GM18909 (cell line): Measurements from ENCODE around the gene SLC25A12.
"Not testable (repeated sequence)": the region's sequence is repeated elsewhere in the genome, so short reads cannot be mapped to it uniquely, and the experiment has no call there.

Source experiments
- ATAC-seq: cut with Tn5 transposase; IDR thresholded peaks from one replicate; pipeline ENCODE4 v1.9.1; 2021; ENCODE audit warnings: mild to moderate bottlenecking; ENCODE audit not compliant: unreplicated experiment, poor library complexity

SLC25A12 gene

GRCh38 chr2:171834286-171834685 lies 59.8 kb downstream of the SLC25A12 start:
- ATAC-seq: no peak

DNA sequence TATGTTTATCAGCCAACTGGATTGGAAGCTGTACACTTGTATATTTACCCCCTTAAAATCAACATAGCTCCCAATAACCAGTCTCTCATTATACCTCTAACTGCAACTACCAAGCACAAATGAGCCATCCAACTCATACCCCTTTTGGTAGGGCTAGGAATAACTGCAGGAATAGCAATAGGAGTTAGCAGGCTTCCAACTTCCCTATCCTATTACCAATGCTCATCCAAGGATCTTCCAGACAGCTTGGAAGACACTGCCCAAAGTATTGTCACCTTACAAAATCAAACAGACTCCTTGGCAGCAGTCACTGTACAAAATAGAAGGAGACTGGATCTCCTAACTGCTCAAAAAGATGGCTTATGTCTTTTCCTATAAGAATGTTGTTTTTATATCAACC lies 61.6 kb downstream of the SLC25A12 start:
- ATAC-seq: no peak

DNA sequence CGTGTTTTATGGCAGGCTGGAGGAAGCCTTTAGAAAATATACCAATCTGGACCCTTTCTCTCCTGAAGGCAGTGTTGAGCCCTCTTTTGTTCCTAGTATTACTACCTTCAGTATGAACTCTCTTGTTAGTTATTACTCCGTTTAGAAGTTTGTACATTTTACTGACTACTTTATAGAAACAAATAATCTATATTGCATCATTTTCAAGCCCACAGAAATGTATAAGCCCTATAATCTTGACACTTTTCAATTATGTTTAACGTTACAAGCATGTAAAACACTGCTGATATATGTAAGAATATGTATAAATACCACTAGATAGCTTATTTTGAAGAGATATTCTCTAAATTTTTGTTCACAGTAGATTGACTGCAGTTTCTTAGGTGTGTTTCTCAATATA lies 64.0 kb downstream of the SLC25A12 start:
- no peak for ATAC-seq

- no peak for ATAC-seq
Measured at GRCh38 chr2:171824086-171824485, 70.0 kb downstream of the SLC25A12 start.

DNA sequence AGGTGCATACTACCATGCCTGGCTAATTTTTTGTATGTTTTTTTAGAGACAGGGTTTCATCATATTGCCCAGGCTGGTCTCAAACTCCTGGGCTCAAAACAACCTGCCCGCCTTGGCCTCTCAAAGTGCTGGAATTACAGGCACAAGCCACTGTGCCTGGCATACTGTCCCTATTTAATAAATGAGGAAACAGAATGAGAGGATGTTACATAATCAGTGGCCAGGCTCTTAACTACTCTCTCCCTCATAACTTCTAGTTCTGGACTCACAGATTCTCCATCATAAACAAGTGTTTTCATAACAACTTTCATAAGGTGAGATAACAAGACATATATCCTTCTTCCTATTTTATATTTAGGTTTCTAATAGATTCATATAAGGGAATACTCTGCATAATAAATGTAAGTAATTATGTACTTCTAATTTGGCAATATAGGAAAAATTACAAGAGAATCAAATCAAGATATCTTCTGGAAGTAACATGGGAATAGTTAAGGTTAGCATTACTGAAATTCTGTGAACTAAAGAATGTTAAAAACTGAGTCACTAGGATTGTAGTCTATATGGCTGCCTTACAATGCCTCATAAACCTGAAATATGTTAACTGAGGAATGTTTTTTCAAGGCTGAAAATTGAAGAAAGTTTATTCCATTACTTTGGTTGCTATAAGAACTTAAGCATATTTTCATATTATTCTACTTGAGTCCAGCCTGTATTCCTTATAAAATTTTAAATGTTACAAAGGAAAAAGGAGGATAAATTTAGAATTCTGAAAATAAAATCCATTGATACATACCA lies 71.3 kb downstream of the SLC25A12 start:
- no peak for ATAC-seq

DNA sequence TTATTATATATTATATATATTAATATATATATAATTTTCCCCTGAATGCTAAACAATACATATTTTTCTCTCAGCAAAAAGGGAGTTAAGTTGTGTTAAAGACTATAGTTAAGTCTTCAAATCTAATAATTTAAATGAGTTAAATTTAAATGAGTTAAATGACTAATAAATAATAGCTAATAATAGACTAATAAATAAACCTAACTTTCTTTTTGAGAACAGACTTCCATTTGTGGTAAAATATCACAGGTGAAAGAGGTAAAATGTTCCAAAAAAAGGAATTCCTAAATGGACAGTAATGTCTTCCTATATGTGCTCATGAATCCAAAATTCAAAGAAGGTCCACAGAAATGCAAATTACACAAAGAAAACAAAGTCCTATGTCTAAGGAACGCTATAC lies 74.6 kb downstream of the SLC25A12 start:
- no peak for ATAC-seq

GRCh38 chr2:171814883-171815282 lies 79.2 kb downstream of the SLC25A12 start:
- ATAC-seq: no peak

- no peak for ATAC-seq
Measured at GRCh38 chr2:171814174-171814573, 79.9 kb downstream of the SLC25A12 start.

DNA sequence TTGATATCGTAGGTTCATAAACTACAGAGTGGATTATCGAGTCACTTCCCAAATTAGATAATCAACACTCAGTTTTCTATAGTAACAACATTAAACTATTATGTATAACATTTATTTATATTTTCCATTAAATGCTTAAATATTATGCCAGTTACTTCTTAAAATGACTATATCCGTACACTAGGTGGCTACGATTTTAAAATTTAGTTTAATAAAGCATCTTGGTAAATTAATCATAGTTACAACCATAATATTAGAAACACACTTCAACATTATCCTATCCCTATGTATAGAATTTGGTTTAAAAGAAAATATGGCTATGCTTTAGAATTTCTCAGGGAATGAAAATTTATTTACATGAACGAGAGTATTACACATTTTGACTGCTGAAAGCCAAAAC lies 80.3 kb downstream of the SLC25A12 start:
- no peak for ATAC-seq

DNA sequence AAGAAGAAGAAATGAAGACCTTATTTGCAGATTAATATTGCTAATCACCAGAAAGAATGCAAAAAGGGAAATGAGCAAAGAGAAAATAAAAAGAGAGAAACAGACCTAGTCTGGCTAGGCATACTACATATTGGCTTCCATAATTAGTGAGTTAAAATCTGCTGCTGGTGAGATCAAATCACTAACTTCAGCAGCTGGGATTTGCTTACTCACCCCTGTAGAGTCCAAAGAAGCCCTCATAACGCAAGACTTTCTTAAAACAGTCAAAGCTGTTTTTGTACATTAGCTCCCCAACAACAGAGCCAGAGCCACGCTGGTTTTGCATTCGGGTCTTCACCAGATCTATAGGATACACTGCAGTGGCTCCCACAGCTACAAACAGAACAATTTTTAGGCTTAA lies 80.9 kb downstream of the SLC25A12 start:
- ATAC-seq: no peak

DNA sequence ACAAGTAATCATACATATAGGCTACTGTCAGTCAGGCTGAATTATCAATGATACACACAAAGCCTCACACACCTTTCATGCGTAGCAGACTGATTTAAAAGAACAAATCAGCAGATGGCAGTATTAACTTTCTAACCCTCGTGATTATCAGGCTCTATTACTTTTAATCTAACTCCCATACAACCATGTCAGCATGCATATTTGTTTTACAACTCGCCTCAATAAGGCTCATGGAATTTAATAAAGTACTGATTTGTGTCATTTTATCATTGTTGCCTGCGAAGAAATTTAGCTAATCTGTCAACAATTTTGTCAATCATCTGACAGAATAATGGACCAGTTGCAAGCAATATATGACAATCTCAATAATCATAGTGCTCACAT lies 82.8 kb downstream of the SLC25A12 start:
- no peak for ATAC-seq

DNA sequence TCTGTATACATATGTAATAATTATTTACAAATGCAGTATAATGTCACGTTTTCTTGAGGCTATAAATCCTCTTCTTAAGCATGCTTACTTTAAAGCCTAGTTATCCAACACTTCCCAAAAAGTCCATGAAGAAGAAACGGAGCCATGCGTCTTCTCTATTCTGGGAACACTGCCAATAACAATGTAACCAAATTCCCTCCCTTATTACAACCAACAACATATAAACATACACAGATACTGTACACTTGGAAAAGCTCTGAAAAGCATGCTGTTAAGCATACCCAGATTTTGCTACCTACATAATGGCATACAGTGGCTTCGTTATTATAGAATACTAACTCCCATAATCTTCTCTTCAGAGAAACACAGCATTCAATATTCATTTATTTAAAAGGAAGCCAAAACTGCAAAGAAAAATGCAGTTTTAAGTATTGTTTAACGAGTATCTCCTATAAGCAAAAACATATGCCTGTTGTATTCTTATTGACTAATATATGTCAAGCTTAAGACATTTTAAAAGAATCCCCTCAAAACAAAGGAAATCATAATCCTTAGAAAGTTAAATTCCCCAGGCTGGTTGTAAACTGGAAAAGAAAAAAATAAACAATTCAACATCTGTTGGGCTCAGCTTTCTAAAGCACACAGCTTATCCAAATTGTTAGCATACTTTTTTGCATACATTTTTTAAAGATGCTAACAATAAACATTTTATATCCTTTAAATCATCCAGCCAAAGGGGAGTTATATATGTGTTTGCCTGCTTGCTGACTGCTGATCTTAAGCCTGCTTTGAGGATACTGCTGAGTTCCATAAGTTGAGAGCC lies 83.4 kb downstream of the SLC25A12 start:
- ATAC-seq: no peak

DNA sequence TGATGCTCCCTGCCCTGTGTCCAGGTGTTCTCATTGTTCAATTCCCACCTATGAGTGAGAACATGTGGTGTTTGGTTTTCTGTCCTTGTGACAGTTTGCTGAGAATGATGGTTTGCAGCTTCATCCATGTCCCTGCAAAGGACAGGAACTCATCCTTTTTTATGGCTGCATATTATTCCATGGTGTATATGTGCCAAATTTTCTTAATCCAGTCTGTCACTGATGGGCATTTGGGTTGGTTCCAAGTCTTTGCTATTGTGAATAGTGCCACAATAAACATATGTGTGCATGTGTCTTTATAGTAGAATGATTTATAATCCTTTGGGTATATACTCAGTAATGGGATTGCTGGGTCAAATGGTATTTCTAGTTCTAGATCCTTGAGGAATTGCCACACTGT lies 85.2 kb downstream of the SLC25A12 start:
- ATAC-seq: not testable (repeated sequence)

GRCh38 chr2:171807831-171808393 lies 86.1 kb downstream of the SLC25A12 start:
- ATAC-seq: no peak

- ATAC-seq: no peak
Measured at GRCh38 chr2:171807119-171807518, 86.9 kb downstream of the SLC25A12 start.

DNA sequence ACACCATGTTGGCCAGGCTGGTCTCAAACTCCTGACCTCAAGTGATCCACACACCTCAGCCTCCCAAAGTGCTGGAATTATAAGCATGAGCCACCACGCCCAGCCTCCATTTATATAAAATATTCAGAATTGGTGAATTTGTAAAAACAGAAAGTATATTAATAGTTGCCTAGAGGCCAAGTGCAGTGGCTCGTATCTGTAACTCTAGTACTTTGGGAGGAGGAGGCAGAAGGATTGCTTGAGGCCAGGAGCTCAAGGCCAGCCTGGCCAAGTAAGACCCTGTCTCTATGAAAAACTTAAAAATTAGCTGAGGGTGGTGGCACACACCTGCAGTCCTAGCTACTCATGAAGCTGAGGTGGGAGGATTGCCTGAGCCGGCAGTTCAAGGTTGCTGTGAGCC lies 89.6 kb downstream of the SLC25A12 start:
- ATAC-seq: no peak

DNA sequence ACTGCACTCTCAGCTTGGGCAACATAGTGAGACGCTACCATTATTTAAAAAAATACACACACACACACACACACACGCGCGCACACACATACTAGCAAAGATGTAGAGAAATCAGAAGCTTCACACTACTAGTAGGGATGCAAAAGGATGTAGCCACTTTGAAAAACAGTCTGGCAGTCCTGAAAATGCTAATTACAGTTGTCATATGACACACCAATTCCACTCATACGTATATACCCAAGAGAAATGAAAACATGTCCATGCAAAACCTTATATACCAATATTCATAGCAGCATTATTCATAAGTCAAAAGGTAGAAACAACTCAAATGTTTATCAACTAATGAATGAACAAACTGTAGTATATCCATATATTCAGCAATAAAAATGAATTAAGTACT lies 90.3 kb downstream of the SLC25A12 start:
- no peak for ATAC-seq

GRCh38 chr2:171800639-171801038 lies 93.4 kb downstream of the SLC25A12 start:
- ATAC-seq: no peak

GRCh38 chr2:171798156-171798820 lies 95.8 kb downstream of the SLC25A12 start:
- no peak for ATAC-seq

DNA sequence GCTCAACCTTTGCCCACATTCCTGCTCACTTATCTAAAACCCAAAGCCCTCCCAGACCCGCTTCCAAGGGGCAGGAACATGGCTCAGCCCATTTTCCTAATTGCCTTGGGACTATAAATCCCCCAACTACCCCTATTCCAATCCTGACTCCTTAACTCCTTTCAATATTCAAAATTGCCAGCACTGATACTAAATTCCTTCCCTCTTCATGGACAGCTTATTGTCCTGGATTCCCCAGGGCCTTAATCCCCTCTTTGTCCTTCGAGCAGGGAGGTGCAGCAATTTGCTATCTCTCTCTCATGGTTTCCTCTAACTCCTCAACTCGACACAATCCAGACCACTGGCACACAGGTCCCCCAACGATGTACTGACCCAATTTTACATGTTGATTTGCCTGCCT lies 99.1 kb downstream of the SLC25A12 start:
- no peak for ATAC-seq
